ENCODE measurements around the gene RCE1.
"Not testable (repeated sequence)": the region's sequence is repeated elsewhere in the genome, so short reads cannot be mapped to it uniquely, and the experiment has no call there.

The RCE1 gene

GRCh38 chr11:66842896-66843775 is at the start of gene RCE1:
Gene RCE1, plus strand, starts transcription at chr11:66843441. Its CDS starts 15 bp downstream, at chr11:66843456.
- peak; percentile 70 to 89 for DNase-seq

- not testable (repeated sequence) for DNase-seq
Observed at GRCh38 chr11:66799815-66800214, 43.4 kb upstream of the RCE1 start.

GRCh38 chr11:66800720-66801428 is 42.4 kb upstream of the RCE1 start:
- DNase-seq = no peak

GRCh38 chr11:66809592-66809991 is 33.6 kb upstream of the RCE1 start:
- no peak for DNase-seq

- no peak for DNase-seq
Observed at GRCh38 chr11:66810576-66811185, 32.6 kb upstream of the RCE1 start.

GRCh38 chr11:66814678-66815077 is 28.6 kb upstream of the RCE1 start:
- no peak for DNase-seq

GRCh38 chr11:66815646-66816045 is 27.6 kb upstream of the RCE1 start:
- no peak for DNase-seq

GRCh38 chr11:66818231-66818955 is 24.8 kb upstream of the RCE1 start:
- no peak for DNase-seq

- no peak for DNase-seq
Observed at GRCh38 chr11:66820381-66820780, 22.9 kb upstream of the RCE1 start.

- no peak for DNase-seq
Observed at GRCh38 chr11:66820901-66821300, 22.3 kb upstream of the RCE1 start.

- no peak for DNase-seq
Observed at GRCh38 chr11:66823700-66824099, 19.5 kb upstream of the RCE1 start.

- not testable (repeated sequence) for DNase-seq
Observed at GRCh38 chr11:66824573-66824972, 18.7 kb upstream of the RCE1 start.

- DNase-seq = no peak
Observed at GRCh38 chr11:66834539-66834845, 8.7 kb upstream of the RCE1 start.

- no peak for DNase-seq
Observed at GRCh38 chr11:66834943-66835342, 8.3 kb upstream of the RCE1 start.

- no peak for DNase-seq
Observed at GRCh38 chr11:66835768-66836405, 7.4 kb upstream of the RCE1 start.

GRCh38 chr11:66840317-66841091 is 2.7 kb upstream of the RCE1 start:
- no peak for DNase-seq

GRCh38 chr11:66841861-66842260 is 1.4 kb upstream of the RCE1 start:
- no peak for DNase-seq

- DNase-seq = no peak
Observed at GRCh38 chr11:66842501-66842895, 743 bp upstream of the RCE1 start.

GRCh38 chr11:66843776-66844495 is 695 bp downstream of the RCE1 start:
- no peak for DNase-seq

- no peak for DNase-seq
Observed at GRCh38 chr11:66844496-66845142, 1.4 kb downstream of the RCE1 start.

Measured in NCI-H187 (cell line).